MM.1S (cell line): ENCODE measurements around the gene UGT2B17.
"Not testable (repeated sequence)": the region's sequence is repeated elsewhere in the genome, so short reads cannot be mapped to it uniquely, and the experiment has no call there.

Experiments
- CTCF ChIP-seq: fragments of 300-600 bp; sonication (generic); IDR thresholded peaks from 2 replicates; pipeline ENCODE4 v1.5.1; 2016; ENCODE audit warnings: antibody characterized with exemption, low read length, mixed read lengths
- EZH2 ChIP-seq: fragments of 300-600 bp; sonication (generic); optimal IDR thresholded peaks from 2 replicates; pipeline ENCODE3; 2017; ENCODE audit warnings: low read depth, mild to moderate bottlenecking, antibody characterized with exemption, low read length, mixed read lengths
- EZH2phosphoT487 ChIP-seq: fragments of 300-600 bp; sonication (generic); IDR thresholded peaks from 2 replicates; pipeline ENCODE4 v1.6.1; 2018; ENCODE audit warnings: antibody characterized with exemption, low read length

- TF ChIP-seq CTCF, EZH2phosphoT487, EZH2: not testable (repeated sequence)
Measured at GRCh38 chr4:68622731-68623130, 46.6 kb upstream of the UGT2B17 start.
